K562 (cell line): Measurements from ENCODE around the gene CMAS. TPM values are rescaled to one million over a fixed set of nuclear protein-coding genes. Genes with fewer than 3 reads are reported as not detected.

Experiments
- CBFA2T3 ChIP-seq: fragments of 450-650 bp; IDR thresholded peaks from 2 replicates; pipeline ENCODE4 v1.6.1; 2017
- EGR1 ChIP-seq: fragments of 450-650 bp; conservative IDR thresholded peaks from 2 replicates; pipeline ENCODE4 v1.6.1; 2017; ENCODE audit warnings: mild to moderate bottlenecking
- GTF2F1 ChIP-seq: IDR thresholded peaks from 2 replicates; pipeline ENCODE4 v1.6.1; 2011; ENCODE audit warnings: low read depth, low read length, improper control_type of control experiment
- HNRNPK ChIP-seq: fragments of 200-400 bp; formaldehyde crosslinking; IDR thresholded peaks from one replicate; pipeline ENCODE4 v1.6.1; 2018; ENCODE audit warnings: mild to moderate bottlenecking, low read depth, low read length; ENCODE audit not compliant: poor library complexity, severe bottlenecking
- JUND ChIP-seq, 2 experiments: IDR thresholded peaks; 2 replicates in 1 of 2; 3 replicates in 1 of 2; pipeline ENCODE4 v1.6.1; 2011; ENCODE audit warnings: borderline replicate concordance in 2 of 2, low read depth in 2 of 2, low read length in 2 of 2, improper control_type of control experiment in 1 of 2, missing biosample characterization in 1 of 2, missing genetic modification characterization in 1 of 2, missing genetic modification reagents in 1 of 2
- KLF10 ChIP-seq: fragments of 250-450 bp; sonication (Bioruptor Pico); IDR thresholded peaks from 2 replicates; pipeline ENCODE4 v1.6.1; 2021; ENCODE audit warnings: matching md5 sums
- MYC ChIP-seq, 2 experiments: fragments of 250-450 bp in 1 of 2; sonication (Bioruptor Pico) in 1 of 2; IDR thresholded peaks; 2 replicates each; pipeline versions ENCODE4 v1.5.1 to v1.6.1; 2012 to 2021; ENCODE audit warnings: low read depth in 2 of 2, borderline replicate concordance in 1 of 2, improper control_type of control experiment in 1 of 2, low read length in 1 of 2, mild to moderate bottlenecking in 1 of 2, moderate library complexity in 1 of 2
- NEUROD1 ChIP-seq: fragments of 150-350 bp; IDR thresholded peaks from 2 replicates; pipeline ENCODE4 v1.6.1; 2014; ENCODE audit warnings: borderline replicate concordance, low read length, low read depth; ENCODE audit not compliant: partially characterized antibody
- PHTF2 ChIP-seq: fragments of 250-450 bp; sonication (Bioruptor Pico); IDR thresholded peaks from 2 replicates; pipeline ENCODE4 v1.5.0; 2021; ENCODE audit warnings: mild to moderate bottlenecking
- RBM15 ChIP-seq: fragments of 200-400 bp; formaldehyde crosslinking; IDR thresholded peaks from 2 replicates; pipeline ENCODE4 v1.6.1; 2018; ENCODE audit warnings: mild to moderate bottlenecking, low read length, moderate library complexity; ENCODE audit not compliant: insufficient read depth
- SIX5 ChIP-seq, 2 experiments: IDR thresholded peaks; 2 replicates each; pipeline ENCODE4 v1.6.1; 2011; ENCODE audit warnings: low read length in 2 of 2, borderline replicate concordance in 1 of 2, low read depth in 1 of 2, mild to moderate bottlenecking in 1 of 2, moderate library complexity in 1 of 2; ENCODE audit not compliant: insufficient read depth in 1 of 2
- TCFL5 ChIP-seq: fragments of 250-450 bp; sonication (Bioruptor Pico); conservative IDR thresholded peaks from 2 replicates; pipeline ENCODE4 v1.6.1; 2021; ENCODE audit warnings: mild to moderate bottlenecking, moderate library complexity, matching md5 sums
- TEAD1 ChIP-seq, 2 experiments: fragments of 450-650 bp in 1 of 2; sonication (generic) in 1 of 2; formaldehyde crosslinking; IDR thresholded peaks; 2 replicates each; pipeline versions ENCODE4 v1.4.0 to v1.8.0; 2020 to 2022; ENCODE audit warnings: mild to moderate bottlenecking in 2 of 2, missing genetic modification reagents in 1 of 2
- TEAD4 ChIP-seq, 2 experiments: sonication (generic) in 1 of 2; formaldehyde crosslinking in 1 of 2; IDR thresholded peaks; 2 replicates each; pipeline versions ENCODE4 v1.6.1 to v1.8.0; 2012 to 2022; ENCODE audit warnings: borderline replicate concordance in 1 of 2, inconsistent platforms in 1 of 2, low read length in 1 of 2, mild to moderate bottlenecking in 1 of 2, missing genetic modification reagents in 1 of 2
- ZBTB7A ChIP-seq: IDR thresholded peaks from 2 replicates; pipeline ENCODE4 v1.6.1; 2011; ENCODE audit warnings: low read depth, mild to moderate bottlenecking, low read length, moderate library complexity, borderline replicate concordance; ENCODE audit not compliant: control insufficient read depth
- polyA plus RNA-seq, 8 experiments: library from polyadenylated mRNA; depleted of rRNA in 4 of 8; stranded (reverse) in 5 of 8; unstranded in 3 of 8; fragments of >200 nt; fragmentation: Nextera tagmentation in 2 of 8; fragmentation: Illumina TruSeq in 1 of 8; extraction: Ambion mirVana in 2 of 8; extraction: Trizol in 1 of 8; gene quantifications; 2 replicates each; pipeline versions ENCODE4 v1.2.1 to v1.2.3, GENCODE V29; 2011 to 2014; ENCODE audit warnings: inconsistent platforms in 1 of 8, missing spikeins in 1 of 8
- total RNA-seq, 7 experiments: library from RNA; depleted of rRNA in 6 of 7; stranded (reverse); fragments of >200 nt in 6 of 7; fragmentation: Illumina TruSeq in 2 of 7; extraction: Trizol in 2 of 7; gene quantifications; 2 replicates each; pipeline versions ENCODE4 v1.2.1 to v1.2.3, GENCODE V29; 2011 to 2021; ENCODE audit warnings: low replicate concordance in 1 of 7
- TF ChIP-seq, protein P1 (sequence below), 2 experiments: fragments of 250-450 bp in 1 of 2; fragments of 450-650 bp in 1 of 2; sonication (Bioruptor Pico) in 1 of 2; IDR thresholded peaks; 2 replicates each; pipeline versions ENCODE4 v1.6.1 to v1.8.0; 2016 to 2021; ENCODE audit warnings: mild to moderate bottlenecking in 2 of 2, moderate library complexity in 2 of 2, missing compliant biosample characterization in 1 of 2, missing genetic modification characterization in 1 of 2
- TF ChIP-seq, protein P2 (sequence below): sonication (generic); formaldehyde crosslinking; IDR thresholded peaks from 2 replicates; pipeline ENCODE4 v1.8.0; 2022; ENCODE audit warnings: mild to moderate bottlenecking, low read depth, missing genetic modification reagents
- TF ChIP-seq, protein P3 (sequence below): conservative IDR thresholded peaks from 2 replicates; pipeline ENCODE4 v1.6.1; 2011; ENCODE audit warnings: low read depth, mild to moderate bottlenecking, low read length; ENCODE audit not compliant: control insufficient read depth

CMAS gene
- total and polyA plus RNA-seq, 9 of the 15 experiments (the other 6 are each of a cell fraction or from before 2014, with no cell fraction given) = 29.7 to 108 (median 65.3) TPM

GRCh38 chr12:22046090-22046967 is at the start of gene CMAS (continued):
- TF ChIP-seq JUND (IDR thresholded peaks at IDR 0.05; ENCODE audit: borderline replicate concordance, low read depth, low read length) (0 out of 2 replicates have a peak, but pooled peaks have one; percentile 23), JUND (tag; IDR thresholded peaks at IDR 0.05; ENCODE audit: borderline replicate concordance, low read depth, low read length) (no peak), MYC (IDR thresholded peaks at IDR 0.05; ENCODE audit: low read depth, low read length) (peak; percentile 43; the same call in 1 of the 2 replicates), MYC (CRISPR knock-in tag; IDR thresholded peaks at IDR 0.05; ENCODE audit: borderline replicate concordance, low read depth) (no peak), TEAD1 (CRISPR knock-in tag; IDR thresholded peaks at IDR 0.05) (no peak), KLF10 (no peak), GTF2F1 (no peak), PHTF2 (CRISPR knock-in tag) (no peak), TCFL5 (CRISPR knock-in tag) (no peak), SIX5 (IDR thresholded peaks at IDR 0.05; ENCODE audit: borderline replicate concordance in 1 of 2, insufficient read depth in 1 of 2, low read depth in 1 of 2, low read length in 2 of 2) (peak; percentile 34 to 62; a peak in 2 of 4 replicates), NEUROD1 (no peak), TEAD4 (IDR thresholded peaks at IDR 0.05; ENCODE audit: low read length) (peak; percentile 82), TEAD4 (CRISPR knock-in tag; IDR thresholded peaks at IDR 0.05; ENCODE audit: borderline replicate concordance) (no peak), EGR1 (peak; percentile 95), CBFA2T3 (peak; percentile 95), HNRNPK (no peak), ZBTB7A (peak; percentile 5; the same call in 1 of the 2 replicates), RBM15 (no peak)
- TF ChIP-seq, protein P1, sequence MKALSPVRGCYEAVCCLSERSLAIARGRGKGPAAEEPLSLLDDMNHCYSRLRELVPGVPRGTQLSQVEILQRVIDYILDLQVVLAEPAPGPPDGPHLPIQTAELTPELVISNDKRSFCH (CRISPR knock-in tag; IDR thresholded peaks at IDR 0.05) = no peak
- TF ChIP-seq, protein P1 (tag; IDR thresholded peaks at IDR 0.05) = peak; percentile 60; the same call in 1 of the 2 replicates
- TF ChIP-seq, protein P2, sequence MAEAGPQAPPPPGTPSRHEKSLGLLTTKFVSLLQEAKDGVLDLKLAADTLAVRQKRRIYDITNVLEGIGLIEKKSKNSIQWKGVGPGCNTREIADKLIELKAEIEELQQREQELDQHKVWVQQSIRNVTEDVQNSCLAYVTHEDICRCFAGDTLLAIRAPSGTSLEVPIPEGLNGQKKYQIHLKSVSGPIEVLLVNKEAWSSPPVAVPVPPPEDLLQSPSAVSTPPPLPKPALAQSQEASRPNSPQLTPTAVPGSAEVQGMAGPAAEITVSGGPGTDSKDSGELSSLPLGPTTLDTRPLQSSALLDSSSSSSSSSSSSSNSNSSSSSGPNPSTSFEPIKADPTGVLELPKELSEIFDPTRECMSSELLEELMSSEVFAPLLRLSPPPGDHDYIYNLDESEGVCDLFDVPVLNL (CRISPR knock-in tag) = no peak
- TF ChIP-seq, protein P3, sequence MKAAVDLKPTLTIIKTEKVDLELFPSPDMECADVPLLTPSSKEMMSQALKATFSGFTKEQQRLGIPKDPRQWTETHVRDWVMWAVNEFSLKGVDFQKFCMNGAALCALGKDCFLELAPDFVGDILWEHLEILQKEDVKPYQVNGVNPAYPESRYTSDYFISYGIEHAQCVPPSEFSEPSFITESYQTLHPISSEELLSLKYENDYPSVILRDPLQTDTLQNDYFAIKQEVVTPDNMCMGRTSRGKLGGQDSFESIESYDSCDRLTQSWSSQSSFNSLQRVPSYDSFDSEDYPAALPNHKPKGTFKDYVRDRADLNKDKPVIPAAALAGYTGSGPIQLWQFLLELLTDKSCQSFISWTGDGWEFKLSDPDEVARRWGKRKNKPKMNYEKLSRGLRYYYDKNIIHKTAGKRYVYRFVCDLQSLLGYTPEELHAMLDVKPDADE = peak; percentile 58; the same call in 1 of the 2 replicates
